GM19395 (cell line): Measurements from ENCODE around the gene MIXL1.
A peak's percentile ranks its signal among the peaks of the same experiment; 100 is the strongest.
"Not testable (repeated sequence)": the region's sequence is repeated elsewhere in the genome, so short reads cannot be mapped to it uniquely, and the experiment has no call there.

Experiments
- ATAC-seq: cut with Tn5 transposase; IDR thresholded peaks from one replicate; pipeline ENCODE4 v1.9.1; 2021; ENCODE audit warnings: mild to moderate bottlenecking, moderate library complexity; ENCODE audit not compliant: unreplicated experiment

MIXL1 gene

GRCh38 chr1:226223157-226223785, at the start of gene MIXL1:
Gene MIXL1 (plus strand): TSS chr1:226223664. CDS start chr1:226223682, 18 bp downstream.
- ATAC-seq = peak; percentile 44

GRCh38 chr1:226176870-226177269, 46.6 kb upstream of the MIXL1 start:
- ATAC-seq = no peak

GRCh38 chr1:226181996-226182714, 41.3 kb upstream of the MIXL1 start:
- ATAC-seq = no peak

- no peak for ATAC-seq
These were observed 38.1 kb upstream of the MIXL1 start for GRCh38 chr1:226185141-226186036.

- ATAC-seq = peak; percentile 97
These were observed 37.1 kb upstream of the MIXL1 start, which contains the start of gene ACBD3 for GRCh38 chr1:226186124-226187018. Gene ACBD3 (minus strand): TSS chr1:226186741. CDS start chr1:226186675, 66 bp downstream.

GRCh38 chr1:226187019-226187322, 36.5 kb upstream of the MIXL1 start:
- no peak for ATAC-seq

- ATAC-seq = no peak
These were observed 36.1 kb upstream of the MIXL1 start for GRCh38 chr1:226187380-226187779.

- no peak for ATAC-seq
These were observed 28.3 kb upstream of the MIXL1 start for GRCh38 chr1:226195144-226195543.

GRCh38 chr1:226199971-226200370, 23.5 kb upstream of the MIXL1 start:
- ATAC-seq = no peak

GRCh38 chr1:226201029-226201593, 22.4 kb upstream of the MIXL1 start:
- peak; percentile 57 for ATAC-seq

GRCh38 chr1:226202246-226202645, 21.2 kb upstream of the MIXL1 start:
- no peak for ATAC-seq

GRCh38 chr1:226202666-226203065, 20.8 kb upstream of the MIXL1 start:
- not testable (repeated sequence) for ATAC-seq

GRCh38 chr1:226203240-226203639, 20.2 kb upstream of the MIXL1 start:
- no peak for ATAC-seq

- ATAC-seq = no peak
These were observed 19.8 kb upstream of the MIXL1 start for GRCh38 chr1:226203655-226204054.

- no peak for ATAC-seq
These were observed 19.3 kb upstream of the MIXL1 start for GRCh38 chr1:226204198-226204597.

- no peak for ATAC-seq
These were observed 16.4 kb upstream of the MIXL1 start for GRCh38 chr1:226207048-226207447.

- ATAC-seq = no peak
These were observed 14.0 kb upstream of the MIXL1 start for GRCh38 chr1:226209307-226210059.

GRCh38 chr1:226210571-226211176, 12.8 kb upstream of the MIXL1 start:
- ATAC-seq = no peak

- no peak for ATAC-seq
These were observed 12.2 kb upstream of the MIXL1 start for GRCh38 chr1:226211181-226211821.
